HEK293T (cell line): ENCODE measurements around the gene CELF5.

Source experiments
- FOXA1 ChIP-seq: fragments of 450-650 bp; IDR thresholded peaks from 2 replicates; pipeline ENCODE4 v1.6.1; 2016; ENCODE audit warnings: mild to moderate bottlenecking
- SUZ12 ChIP-seq: fragments of 450-650 bp; IDR thresholded peaks from 2 replicates; pipeline ENCODE4 v1.6.1; 2016; ENCODE audit warnings: mild to moderate bottlenecking

DNA sequence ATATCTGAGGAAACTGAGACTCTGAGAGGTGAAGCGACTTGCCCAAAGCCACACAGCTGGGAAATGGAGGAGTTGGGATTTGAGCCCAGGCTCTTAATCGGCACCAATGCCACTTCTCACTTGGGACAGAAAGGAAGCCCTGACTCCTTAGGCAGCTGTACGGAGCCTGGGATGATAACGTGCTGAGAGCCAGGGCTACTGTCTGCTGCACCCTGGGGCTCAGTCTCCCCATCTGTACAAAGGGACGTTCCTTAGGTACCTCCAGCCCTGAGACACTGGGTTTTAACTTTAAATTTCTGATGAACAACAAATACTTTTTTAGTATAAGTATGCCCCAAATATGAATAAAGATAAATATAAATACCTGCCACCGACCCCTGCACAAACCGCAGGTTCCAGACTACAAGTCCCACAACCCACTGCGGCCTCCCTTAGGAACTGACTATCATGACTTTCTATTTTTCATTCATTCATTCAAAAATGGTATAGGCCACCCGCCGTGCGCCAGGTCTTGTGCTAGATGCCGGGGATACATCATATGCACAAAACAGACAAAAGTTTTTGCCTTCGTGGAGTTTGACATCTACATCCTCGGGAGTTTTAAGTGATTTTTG, 39.5 kb upstream of the CELF5 start:
- no peak for TF ChIP-seq SUZ12
- no peak for TF ChIP-seq FOXA1
